GM12865 (cell line): ENCODE measurements around the gene GJA5.

Experiments used
- DNase-seq: peaks from one replicate; pipeline ENCODE4 v3.0.0; 2010; ENCODE audit warnings: low read depth
- H3K4me3 ChIP-seq: 2 replicates; pipeline ENCODE4 v1.5.1; 2011; ENCODE audit warnings: mild to moderate bottlenecking, low read depth, low read length, control low read depth
- TF ChIP-seq, protein P1 (sequence below): IDR thresholded peaks from 2 replicates; pipeline ENCODE4 v1.5.1; 2011; ENCODE audit warnings: low read length, control low read depth, low read depth, inconsistent platforms; ENCODE audit not compliant: insufficient read depth; ENCODE audit errors: missing control alignments

The GJA5 gene

DNA sequence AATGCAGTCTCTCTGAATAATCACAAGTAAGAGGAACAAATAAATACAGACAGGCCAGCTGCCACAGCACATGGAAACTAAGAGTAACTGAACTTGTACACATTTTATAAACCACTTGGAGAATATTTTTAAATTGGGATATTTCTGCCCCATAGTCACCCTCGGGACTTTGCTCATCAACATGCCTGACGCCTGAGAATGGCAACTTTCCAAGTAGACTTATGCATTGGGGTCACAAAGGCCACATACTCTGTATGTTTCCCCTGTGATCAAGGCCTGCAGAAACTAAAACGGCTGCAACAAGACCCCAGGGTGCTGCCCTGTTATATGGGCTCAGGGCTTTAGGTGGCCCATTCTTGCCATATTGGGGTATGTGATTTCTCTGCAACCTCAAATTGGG, 38.3 kb upstream of the GJA5 start:
- no peak for DNase-seq
- TF ChIP-seq, protein P1, sequence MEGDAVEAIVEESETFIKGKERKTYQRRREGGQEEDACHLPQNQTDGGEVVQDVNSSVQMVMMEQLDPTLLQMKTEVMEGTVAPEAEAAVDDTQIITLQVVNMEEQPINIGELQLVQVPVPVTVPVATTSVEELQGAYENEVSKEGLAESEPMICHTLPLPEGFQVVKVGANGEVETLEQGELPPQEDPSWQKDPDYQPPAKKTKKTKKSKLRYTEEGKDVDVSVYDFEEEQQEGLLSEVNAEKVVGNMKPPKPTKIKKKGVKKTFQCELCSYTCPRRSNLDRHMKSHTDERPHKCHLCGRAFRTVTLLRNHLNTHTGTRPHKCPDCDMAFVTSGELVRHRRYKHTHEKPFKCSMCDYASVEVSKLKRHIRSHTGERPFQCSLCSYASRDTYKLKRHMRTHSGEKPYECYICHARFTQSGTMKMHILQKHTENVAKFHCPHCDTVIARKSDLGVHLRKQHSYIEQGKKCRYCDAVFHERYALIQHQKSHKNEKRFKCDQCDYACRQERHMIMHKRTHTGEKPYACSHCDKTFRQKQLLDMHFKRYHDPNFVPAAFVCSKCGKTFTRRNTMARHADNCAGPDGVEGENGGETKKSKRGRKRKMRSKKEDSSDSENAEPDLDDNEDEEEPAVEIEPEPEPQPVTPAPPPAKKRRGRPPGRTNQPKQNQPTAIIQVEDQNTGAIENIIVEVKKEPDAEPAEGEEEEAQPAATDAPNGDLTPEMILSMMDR, result no peak
- no peak overlapping the region for H3K4me3 ChIP-seq

DNA sequence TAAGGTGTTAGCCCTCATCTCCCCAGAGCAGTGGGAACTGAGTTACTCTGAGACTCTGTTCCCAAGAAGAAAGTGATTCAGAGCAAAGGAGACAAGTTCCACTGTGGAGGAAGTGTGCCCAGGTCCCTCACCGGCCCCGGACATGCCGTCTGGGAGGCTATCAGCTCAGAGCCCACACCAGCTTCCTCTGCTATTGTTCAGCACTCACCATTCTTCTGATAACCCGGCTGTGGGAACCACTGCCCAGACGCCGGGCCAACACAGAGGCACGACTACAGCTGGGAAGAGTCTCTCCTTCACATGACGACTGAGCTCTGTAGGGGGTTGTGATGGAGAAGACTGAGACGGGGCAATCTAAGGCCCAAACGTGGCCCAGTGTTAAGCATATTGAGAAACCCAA, 34.2 kb upstream of the GJA5 start:
- no peak overlapping the region for H3K4me3 ChIP-seq
- no peak for DNase-seq
- TF ChIP-seq, protein P1, result no peak

DNA sequence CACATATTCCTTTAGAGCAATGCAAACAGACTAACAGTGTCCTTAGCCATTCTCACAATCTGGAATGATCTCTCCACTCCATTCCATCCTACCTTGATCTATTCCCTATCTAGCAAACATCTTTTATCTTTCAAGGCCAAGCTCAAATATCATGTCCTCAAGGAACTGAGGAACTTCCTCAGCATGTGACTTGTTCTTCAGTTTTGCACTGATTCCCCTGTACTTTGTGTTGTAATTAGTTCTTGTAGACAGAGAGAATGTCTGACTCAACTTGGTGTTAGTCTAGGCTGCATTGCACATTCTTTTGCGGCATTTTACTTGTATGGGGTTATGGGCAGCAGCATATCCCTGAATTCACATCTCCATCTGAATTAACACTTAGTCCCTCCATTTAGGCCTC, 31.5 kb upstream of the GJA5 start:
- DNase-seq, result no peak
- TF ChIP-seq, protein P1, result no peak
- H3K4me3 ChIP-seq, result no peak overlapping the region

DNA sequence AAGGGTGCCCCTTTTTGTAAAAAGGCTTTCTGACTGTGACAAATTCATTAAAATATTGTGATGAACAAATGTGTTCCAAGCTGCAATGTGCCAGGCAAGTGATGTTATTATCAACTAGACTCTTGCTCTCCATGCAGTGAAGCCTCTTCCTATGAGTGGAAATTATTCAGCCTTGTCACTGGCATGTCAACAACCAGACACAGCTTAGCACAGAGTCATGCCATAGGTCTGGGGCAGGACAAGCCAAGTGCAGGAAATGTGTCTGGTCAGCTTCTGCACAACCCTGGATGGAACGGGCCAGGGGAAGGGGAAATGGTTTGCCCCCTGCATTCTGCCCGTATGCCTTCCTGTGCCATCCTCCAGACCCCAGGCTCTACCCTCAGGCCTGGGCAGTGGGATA, 27.4 kb upstream of the GJA5 start:
- TF ChIP-seq, protein P1, result no peak
- no peak overlapping the region for H3K4me3 ChIP-seq
- no peak for DNase-seq

DNA sequence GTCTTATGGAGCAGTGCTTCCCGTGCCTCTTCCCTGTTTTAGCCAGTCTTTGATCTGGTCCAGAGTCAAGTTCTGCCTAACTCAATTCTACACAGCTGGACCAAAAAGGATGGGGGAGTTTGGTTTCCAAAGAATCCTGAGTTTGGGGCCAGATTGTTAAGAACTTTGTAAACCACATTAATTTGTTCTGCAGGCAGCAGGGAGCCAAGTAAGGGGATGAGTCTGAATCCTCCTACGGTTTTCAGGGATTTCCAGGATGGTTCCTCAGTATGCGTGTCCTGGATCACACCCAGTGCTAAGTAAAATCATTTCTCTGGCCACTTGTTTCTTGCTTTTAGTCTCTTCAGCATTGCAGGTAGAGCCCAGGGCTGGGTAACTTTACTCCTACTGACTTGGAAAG, 26.1 kb upstream of the GJA5 start:
- H3K4me3 ChIP-seq, result no peak overlapping the region
- TF ChIP-seq, protein P1, result no peak
- DNase-seq, result no peak

DNA sequence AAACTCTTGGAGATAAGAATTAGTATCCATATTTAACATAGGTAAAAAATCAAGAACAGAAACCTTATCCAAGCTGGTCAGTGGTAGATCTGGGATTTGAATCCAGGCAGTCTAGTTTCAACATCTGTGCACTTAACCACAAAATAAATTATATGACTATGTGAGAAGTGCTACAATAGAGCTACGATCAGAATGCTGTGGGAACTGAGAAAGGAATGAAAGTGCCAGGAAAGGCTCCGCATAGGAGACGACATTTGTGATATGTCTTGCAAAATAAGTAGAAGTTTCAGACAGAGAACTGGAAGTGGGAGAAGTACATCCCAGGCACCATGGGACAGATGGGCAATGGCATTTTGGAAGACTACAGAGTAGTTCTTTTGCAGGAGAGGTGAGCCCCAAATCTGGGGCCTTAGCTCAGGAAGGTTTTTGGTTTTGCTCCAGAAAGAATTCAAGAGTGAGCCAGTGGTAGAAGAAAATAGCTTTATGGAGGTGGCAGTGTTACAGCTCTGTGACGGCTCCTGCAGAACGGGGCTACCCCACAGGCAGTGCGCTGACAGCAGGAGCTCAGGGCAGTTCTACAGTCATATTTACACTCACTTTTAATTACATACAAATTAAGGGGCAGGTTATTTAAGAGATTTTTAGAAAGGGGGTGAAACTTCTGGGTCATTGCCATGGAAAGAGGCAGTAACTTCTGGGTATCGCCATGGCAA, 25.5 kb upstream of the GJA5 start:
- TF ChIP-seq, protein P1, result no peak
- no peak for DNase-seq
- H3K4me3 ChIP-seq, result no peak overlapping the region

DNA sequence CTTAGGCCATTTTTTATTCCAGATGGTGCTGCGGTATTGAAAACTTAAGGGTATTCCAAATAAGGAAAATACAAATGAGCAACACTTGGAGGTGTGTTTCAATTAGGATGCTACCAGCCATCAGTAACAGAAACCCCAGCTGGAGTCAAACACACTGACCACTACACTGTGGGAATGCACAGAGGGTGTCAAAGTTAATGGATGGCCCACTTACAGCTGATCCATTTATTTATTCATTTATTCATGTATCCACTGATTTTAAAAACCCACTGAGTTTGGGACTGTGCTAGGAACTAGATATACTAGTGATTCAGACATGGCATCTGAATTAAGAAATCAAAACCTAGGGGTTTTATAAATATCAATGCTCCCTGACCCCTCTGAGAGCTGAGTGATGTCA, 24.5 kb upstream of the GJA5 start:
- TF ChIP-seq, protein P1, result no peak
- no peak overlapping the region for H3K4me3 ChIP-seq
- DNase-seq, result no peak
